Measurements from ENCODE around the gene CYS1.

DNA sequence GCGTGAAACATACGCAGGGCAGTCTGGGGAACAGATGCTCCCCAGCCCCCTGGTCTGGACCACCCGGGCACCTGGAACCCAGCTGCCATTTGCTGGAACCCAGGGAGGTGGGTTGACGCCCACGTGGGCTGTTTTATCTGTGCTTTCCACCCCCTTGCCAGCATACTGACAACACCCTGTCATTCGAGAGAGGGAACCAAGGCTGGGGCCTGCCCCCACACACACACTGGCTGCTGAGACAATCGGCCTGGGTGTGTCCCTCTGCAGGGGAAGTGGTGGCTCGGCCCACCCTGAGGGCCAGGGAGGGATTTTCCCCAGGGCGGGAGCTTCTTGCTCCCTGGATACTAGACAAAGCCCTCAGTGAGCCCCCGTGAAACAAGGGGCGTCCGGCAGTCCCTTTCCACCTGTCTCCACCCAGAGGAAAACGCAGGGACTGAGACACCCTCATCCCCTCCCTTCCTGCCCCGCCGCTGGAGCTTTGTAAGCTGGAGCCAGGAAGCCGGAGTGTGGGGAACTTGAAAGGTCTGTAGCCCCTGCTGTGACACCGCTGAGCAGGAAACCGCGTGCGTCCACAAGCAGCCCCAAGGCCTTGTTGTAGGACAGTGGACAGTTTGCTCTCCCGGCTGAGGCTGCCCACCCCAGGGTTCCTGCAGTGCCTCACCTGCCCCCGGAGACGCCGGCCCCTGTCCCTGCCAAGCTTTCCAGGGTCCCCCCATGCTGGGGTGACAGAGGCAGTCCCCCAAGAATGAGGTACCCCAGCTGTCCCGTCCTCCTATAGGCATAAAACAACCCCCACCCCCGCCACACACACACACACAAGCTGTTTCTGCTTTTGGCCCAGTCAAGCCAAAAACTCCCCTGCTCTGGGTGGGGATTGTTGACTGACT is 51.0 kb downstream of the CYS1 start:
- TF ChIP-seq, protein P1, sequence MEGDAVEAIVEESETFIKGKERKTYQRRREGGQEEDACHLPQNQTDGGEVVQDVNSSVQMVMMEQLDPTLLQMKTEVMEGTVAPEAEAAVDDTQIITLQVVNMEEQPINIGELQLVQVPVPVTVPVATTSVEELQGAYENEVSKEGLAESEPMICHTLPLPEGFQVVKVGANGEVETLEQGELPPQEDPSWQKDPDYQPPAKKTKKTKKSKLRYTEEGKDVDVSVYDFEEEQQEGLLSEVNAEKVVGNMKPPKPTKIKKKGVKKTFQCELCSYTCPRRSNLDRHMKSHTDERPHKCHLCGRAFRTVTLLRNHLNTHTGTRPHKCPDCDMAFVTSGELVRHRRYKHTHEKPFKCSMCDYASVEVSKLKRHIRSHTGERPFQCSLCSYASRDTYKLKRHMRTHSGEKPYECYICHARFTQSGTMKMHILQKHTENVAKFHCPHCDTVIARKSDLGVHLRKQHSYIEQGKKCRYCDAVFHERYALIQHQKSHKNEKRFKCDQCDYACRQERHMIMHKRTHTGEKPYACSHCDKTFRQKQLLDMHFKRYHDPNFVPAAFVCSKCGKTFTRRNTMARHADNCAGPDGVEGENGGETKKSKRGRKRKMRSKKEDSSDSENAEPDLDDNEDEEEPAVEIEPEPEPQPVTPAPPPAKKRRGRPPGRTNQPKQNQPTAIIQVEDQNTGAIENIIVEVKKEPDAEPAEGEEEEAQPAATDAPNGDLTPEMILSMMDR (IDR thresholded peaks at IDR 0.05) = peak in 4 of 12 donors; percentile 14 to 32 (median 24)
- TF ChIP-seq POLR2A (IDR thresholded peaks at IDR 0.05) = peak in 1 of 2 donors; percentile 30
